Mesodermal cell (in vitro differentiated cells): ENCODE results near the gene ANO2.
A peak's percentile ranks its signal among the peaks of the same experiment; 100 is the strongest.

Experiments used
- H3K27ac ChIP-seq: 2 replicates; pipeline ENCODE4 v1.7.0; 2013; ENCODE audit warnings: mild to moderate bottlenecking, low read depth, low read length, moderate library complexity; ENCODE audit not compliant: severe bottlenecking
- H3K36me3 ChIP-seq: 2 replicates; pipeline ENCODE4 v1.7.1; 2013; ENCODE audit warnings: mild to moderate bottlenecking, low read length, moderate library complexity; ENCODE audit not compliant: control insufficient read depth, insufficient read depth
- H3K4me1 ChIP-seq: one replicate; pipeline ENCODE4 v1.7.1; 2013; ENCODE audit warnings: mild to moderate bottlenecking, low read length; ENCODE audit not compliant: insufficient read depth, control insufficient read depth, poor library complexity, severe bottlenecking
- H3K4me3 ChIP-seq: 2 replicates; pipeline ENCODE4 v1.7.0; 2013; ENCODE audit warnings: low read length, control low read depth, mild to moderate bottlenecking; ENCODE audit not compliant: insufficient read depth, poor library complexity, severe bottlenecking; ENCODE audit errors: extremely low read depth
- H3K9me3 ChIP-seq: 2 replicates; pipeline ENCODE4 v1.7.1; 2013; ENCODE audit warnings: mild to moderate bottlenecking, low read length, moderate library complexity; ENCODE audit not compliant: control insufficient read depth
- WGBS, 2 experiments: methylation state at CpG; one replicate each; pipeline ENCODE4 v1.1.5; 2013; ENCODE audit warnings: missing lambda C conversion rate in 2 of 2; ENCODE audit not compliant: insufficient coverage in 2 of 2; 5-methylcytosine and 5-hydroxymethylcytosine counted together

The ANO2 gene

GRCh38 chr12:5593086-5593485 is 352.0 kb downstream of the ANO2 start:
- WGBS, 2 experiments: 88% methylated on average over 1 of the region's 1 CpG
- Histone ChIP-seq H3K9me3 (no peaks in the 10 kb centered on the region), H3K27ac (no peak overlapping the region), H3K4me1 (peaks cover 9% of the 10 kb centered on the region), H3K4me3 (no peak overlapping the region), H3K36me3 (no peaks in the 10 kb centered on the region)

GRCh38 chr12:5592310-5592709 is 352.7 kb downstream of the ANO2 start:
- Histone ChIP-seq H3K9me3 (no peaks in the 10 kb centered on the region), H3K4me3 (no peak overlapping the region), H3K4me1 (peaks cover 17% of the 10 kb centered on the region), H3K36me3 (no peaks in the 10 kb centered on the region), H3K27ac (no peak overlapping the region)
- WGBS, 2 experiments: 89 to 91% methylated on average over 8 of the region's 8 CpGs

- no peaks in the 10 kb centered on the region for H3K36me3 ChIP-seq
- WGBS, 2 experiments: 92 to 95% methylated on average over 8 of the region's 8 CpGs
- no peak overlapping the region for H3K27ac ChIP-seq
- peaks cover 33% of the 10 kb centered on the region for H3K4me1 ChIP-seq
- H3K4me3 ChIP-seq: no peak overlapping the region
- no peaks in the 10 kb centered on the region for H3K9me3 ChIP-seq
These were observed 354.7 kb downstream of the ANO2 start for GRCh38 chr12:5590316-5590715.

- H3K9me3 ChIP-seq: no peaks in the 10 kb centered on the region
- H3K36me3 ChIP-seq: no peaks in the 10 kb centered on the region
- H3K4me1 ChIP-seq: peaks cover 33% of the 10 kb centered on the region
- H3K4me3 ChIP-seq: no peak overlapping the region
- 83 to 96% methylated on average over 2 to 3 of the region's 7 CpGs for WGBS, 2 experiments
- H3K27ac ChIP-seq: no peak overlapping the region
These were observed 356.0 kb downstream of the ANO2 start for GRCh38 chr12:5589054-5589453.

- Histone ChIP-seq H3K27ac (no peak overlapping the region), H3K36me3 (no peaks in the 10 kb centered on the region)
- 81 to 94% methylated on average over 3 to 6 of the region's 6 CpGs for whole genome bisulfite sequencing, 2 experiments
These were observed 356.5 kb downstream of the ANO2 start for GRCh38 chr12:5588591-5588990.

GRCh38 chr12:5588176-5588575 is 356.9 kb downstream of the ANO2 start:
- Histone ChIP-seq H3K27ac (no peak overlapping the region), H3K4me1 (peaks cover 33% of the 10 kb centered on the region), H3K4me3 (no peak overlapping the region), H3K36me3 (no peaks in the 10 kb centered on the region), H3K9me3 (no peaks in the 10 kb centered on the region)
- 95 to 96% methylated on average over 3 to 4 of the region's 7 CpGs for WGBS, 2 experiments

More at GRCh38 chr12:5588591-5588990, 356.5 kb downstream of the ANO2 start:
- H3K4me1 ChIP-seq: peaks cover 33% of the 10 kb centered on the region
- no peak overlapping the region for H3K4me3 ChIP-seq
- no peaks in the 10 kb centered on the region for H3K9me3 ChIP-seq

- H3K4me3 ChIP-seq: no peak overlapping the region
- peaks cover 33% of the 10 kb centered on the region for H3K4me1 ChIP-seq
- 83 to 100% methylated on average over 2 to 3 of the region's 5 CpGs for WGBS, 2 experiments
- no peak overlapping the region for H3K27ac ChIP-seq
- H3K9me3 ChIP-seq: no peaks in the 10 kb centered on the region
- H3K36me3 ChIP-seq: no peaks in the 10 kb centered on the region
These were observed 357.3 kb downstream of the ANO2 start for GRCh38 chr12:5587711-5588121.

GRCh38 chr12:5586201-5586600 is 358.9 kb downstream of the ANO2 start:
- H3K36me3 ChIP-seq: no peaks in the 10 kb centered on the region
- WGBS, 2 experiments: 59 to 61% methylated on average over 4 of the region's 4 CpGs
- H3K9me3 ChIP-seq: no peaks in the 10 kb centered on the region
- no peak overlapping the region for H3K4me3 ChIP-seq
- peaks cover 34% of the 10 kb centered on the region for H3K4me1 ChIP-seq
- H3K27ac ChIP-seq: peak overlapping the region; percentile 82

GRCh38 chr12:5585178-5585577 is 359.9 kb downstream of the ANO2 start:
- H3K4me1 ChIP-seq: peaks cover 37% of the 10 kb centered on the region
- no peaks in the 10 kb centered on the region for H3K9me3 ChIP-seq
- WGBS, 2 experiments: 92 to 94% methylated on average over 2 of the region's 4 CpGs
- H3K4me3 ChIP-seq: no peak overlapping the region
- H3K36me3 ChIP-seq: no peaks in the 10 kb centered on the region
- no peak overlapping the region for H3K27ac ChIP-seq

GRCh38 chr12:5584412-5585175 is 360.5 kb downstream of the ANO2 start:
- Histone ChIP-seq H3K4me1 (peaks cover 37% of the 10 kb centered on the region), H3K4me3 (no peak overlapping the region), H3K36me3 (no peaks in the 10 kb centered on the region), H3K9me3 (no peaks in the 10 kb centered on the region), H3K27ac (no peak overlapping the region)
- 84 to 93% methylated on average over 7 of the region's 9 CpGs for WGBS, 2 experiments

GRCh38 chr12:5582541-5582940 is 362.5 kb downstream of the ANO2 start:
- Histone ChIP-seq H3K4me3 (no peak overlapping the region), H3K9me3 (no peaks in the 10 kb centered on the region), H3K4me1 (peaks cover 26% of the 10 kb centered on the region), H3K27ac (no peak overlapping the region), H3K36me3 (no peaks in the 10 kb centered on the region)
- WGBS, 2 experiments: 79 to 96% methylated on average over 2 to 4 of the region's 4 CpGs
